VCaP (cell line): ENCODE results near the gene AP4B1.
A peak's percentile ranks its signal among the peaks of the same experiment; 100 is the strongest.

Experiments used
- H3K27ac ChIP-seq: fragments of 450-650 bp; 2 replicates; pipeline ENCODE4 v1.5.1; 2017
- TF ChIP-seq, protein P1 (sequence below): fragments of 450-650 bp; conservative IDR thresholded peaks from 2 replicates; pipeline ENCODE4 v1.5.1; 2017; ENCODE audit warnings: mild to moderate bottlenecking, moderate library complexity

The AP4B1 gene

DNA sequence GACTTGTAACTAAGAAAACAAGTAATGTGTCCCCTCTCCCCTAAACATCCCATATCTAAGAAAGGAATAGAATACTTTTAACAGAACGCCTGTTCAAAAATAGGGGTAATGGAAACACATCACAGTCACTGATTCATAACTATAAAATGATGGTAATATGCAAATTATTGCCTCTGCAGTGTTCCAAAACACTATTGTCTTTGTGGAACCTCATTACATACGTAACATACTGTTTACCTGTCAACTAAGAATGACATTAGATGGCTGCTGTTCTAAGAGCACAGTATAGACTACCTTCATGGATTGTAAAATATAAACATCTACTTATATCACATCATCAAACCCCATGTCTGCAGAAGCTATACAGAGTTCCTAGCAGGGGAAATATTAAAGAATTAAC lies 13.8 kb downstream of the AP4B1 start:
- H3K27ac ChIP-seq: no peak overlapping the region
- TF ChIP-seq, protein P1, sequence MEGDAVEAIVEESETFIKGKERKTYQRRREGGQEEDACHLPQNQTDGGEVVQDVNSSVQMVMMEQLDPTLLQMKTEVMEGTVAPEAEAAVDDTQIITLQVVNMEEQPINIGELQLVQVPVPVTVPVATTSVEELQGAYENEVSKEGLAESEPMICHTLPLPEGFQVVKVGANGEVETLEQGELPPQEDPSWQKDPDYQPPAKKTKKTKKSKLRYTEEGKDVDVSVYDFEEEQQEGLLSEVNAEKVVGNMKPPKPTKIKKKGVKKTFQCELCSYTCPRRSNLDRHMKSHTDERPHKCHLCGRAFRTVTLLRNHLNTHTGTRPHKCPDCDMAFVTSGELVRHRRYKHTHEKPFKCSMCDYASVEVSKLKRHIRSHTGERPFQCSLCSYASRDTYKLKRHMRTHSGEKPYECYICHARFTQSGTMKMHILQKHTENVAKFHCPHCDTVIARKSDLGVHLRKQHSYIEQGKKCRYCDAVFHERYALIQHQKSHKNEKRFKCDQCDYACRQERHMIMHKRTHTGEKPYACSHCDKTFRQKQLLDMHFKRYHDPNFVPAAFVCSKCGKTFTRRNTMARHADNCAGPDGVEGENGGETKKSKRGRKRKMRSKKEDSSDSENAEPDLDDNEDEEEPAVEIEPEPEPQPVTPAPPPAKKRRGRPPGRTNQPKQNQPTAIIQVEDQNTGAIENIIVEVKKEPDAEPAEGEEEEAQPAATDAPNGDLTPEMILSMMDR: no peak

DNA sequence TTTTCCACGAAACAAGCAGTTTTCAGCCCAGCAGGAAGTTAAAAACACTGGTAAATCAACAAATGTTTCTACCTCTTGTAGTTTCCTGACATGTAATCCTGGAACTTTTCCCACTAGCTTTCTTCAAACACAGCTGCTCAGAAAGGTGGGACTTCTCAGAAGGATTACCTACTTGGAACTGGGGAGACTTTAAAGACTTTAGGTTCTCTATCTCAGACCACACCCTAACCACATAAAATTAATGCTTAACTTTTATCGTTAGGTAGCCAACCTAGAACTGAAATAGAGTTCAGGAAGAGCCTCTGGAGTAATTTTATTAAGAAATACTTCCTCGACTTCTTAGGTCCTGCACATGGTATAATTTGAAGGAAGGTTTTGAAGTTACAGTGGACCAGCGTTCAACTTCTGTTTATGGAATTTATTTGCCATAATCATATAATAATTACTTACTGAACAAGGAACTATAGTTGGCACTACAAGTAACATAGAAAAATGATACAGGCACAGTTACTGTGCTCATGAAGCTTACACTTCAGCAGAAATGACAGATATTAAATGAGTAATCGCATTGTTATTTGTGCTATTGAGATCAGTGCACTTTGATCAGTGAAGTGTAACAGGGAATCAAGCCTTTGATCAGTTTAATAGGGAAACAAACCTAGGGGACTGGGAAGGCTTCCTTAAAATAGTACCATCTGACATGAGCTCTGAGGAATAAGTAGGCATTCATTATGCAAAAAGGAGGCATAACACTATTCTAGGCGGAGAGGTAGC lies 17.0 kb downstream of the AP4B1 start, which contains the start of gene BCL2L15:
Gene BCL2L15 (minus strand): TSS at position 180 of the 774 bp plus-strand sequence. CDS start 206 bp downstream, outside the sequence.
- TF ChIP-seq, protein P1: no peak
- H3K27ac ChIP-seq: no peak within 1 kb of the TSS

DNA sequence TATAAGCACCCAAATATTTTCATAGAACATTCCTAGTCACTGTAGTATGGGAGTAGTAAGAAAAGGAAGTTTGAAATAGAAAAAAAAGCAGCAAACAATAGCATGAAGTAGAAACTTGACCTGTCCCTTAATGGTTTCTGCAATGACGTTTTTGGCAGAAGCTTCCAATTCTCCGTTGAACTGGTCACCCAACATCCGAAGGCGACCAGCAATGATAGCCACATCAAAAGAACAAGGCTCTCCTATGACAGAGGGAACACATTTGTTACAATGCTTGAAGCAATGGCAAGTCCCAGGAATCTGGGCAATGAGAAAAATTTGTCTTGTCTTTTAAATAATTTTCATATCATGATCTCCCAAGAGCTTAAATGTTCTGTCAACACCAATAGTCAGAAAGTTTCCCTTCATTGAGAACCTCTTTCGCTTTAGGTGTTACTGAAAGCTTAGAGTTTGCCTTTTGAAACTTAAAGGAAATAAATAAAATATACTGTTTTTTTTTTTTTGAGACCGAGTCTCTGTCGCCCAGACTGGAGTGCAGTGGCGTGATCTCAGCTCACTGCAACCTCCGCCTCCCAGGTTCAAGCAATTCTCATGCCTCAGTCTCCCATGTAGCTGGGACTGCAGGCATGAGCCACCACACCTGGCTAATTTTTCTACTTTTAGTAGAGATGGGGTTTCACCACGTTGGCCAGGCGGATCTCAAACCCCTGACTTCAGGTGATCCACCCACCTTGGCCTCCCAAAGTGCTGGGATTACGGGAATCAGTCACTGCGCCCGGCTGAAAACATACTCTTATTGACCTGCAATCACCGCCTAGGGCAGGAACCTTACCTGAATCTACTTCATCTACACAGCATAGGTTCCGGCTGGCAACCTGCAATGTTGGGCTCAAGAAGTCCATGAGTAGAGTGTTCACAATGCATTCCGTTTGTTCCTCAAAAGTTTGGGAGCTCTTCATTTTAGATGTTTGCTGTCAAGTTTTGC lies 17.9 kb downstream of the AP4B1 start:
- no peak overlapping the region for H3K27ac ChIP-seq
- TF ChIP-seq, protein P1: no peak

DNA sequence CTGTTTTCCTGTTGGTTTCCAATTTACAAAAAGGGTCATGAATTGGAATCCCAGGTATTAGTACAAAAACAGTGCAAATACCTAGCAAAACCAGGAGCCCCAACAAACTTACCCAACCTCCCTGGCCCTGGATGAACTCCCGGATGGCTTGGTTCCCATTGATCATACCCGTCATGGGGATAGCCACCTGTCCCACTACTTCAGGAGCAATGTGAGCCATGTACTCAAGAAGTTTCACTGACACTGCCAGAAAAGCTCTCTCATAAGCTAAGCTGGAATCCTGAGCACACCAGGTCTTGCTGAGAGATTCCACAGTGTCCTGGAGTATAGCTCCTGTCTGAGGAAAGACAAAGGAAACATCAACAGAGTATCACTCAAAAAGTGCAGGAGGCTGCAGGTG lies 22.9 kb downstream of the AP4B1 start:
- TF ChIP-seq, protein P1: no peak
- peak overlapping the region; percentile 40 for H3K27ac ChIP-seq

DNA sequence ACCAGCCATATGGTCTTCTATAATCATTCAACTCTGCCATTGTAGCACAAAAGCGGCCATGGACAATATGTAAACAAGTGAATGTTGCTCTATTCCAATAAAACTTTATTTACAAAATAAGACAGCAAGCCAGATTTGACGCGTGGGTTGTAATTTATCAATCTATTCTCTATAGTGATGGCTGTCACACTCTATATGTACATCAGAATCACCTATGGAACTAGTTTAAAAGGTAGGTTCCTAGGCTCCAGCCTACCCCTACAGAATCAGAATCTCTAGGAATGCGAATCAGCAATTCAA lies 24.9 kb downstream of the AP4B1 start:
- no peak overlapping the region for H3K27ac ChIP-seq
- TF ChIP-seq, protein P1: no peak

DNA sequence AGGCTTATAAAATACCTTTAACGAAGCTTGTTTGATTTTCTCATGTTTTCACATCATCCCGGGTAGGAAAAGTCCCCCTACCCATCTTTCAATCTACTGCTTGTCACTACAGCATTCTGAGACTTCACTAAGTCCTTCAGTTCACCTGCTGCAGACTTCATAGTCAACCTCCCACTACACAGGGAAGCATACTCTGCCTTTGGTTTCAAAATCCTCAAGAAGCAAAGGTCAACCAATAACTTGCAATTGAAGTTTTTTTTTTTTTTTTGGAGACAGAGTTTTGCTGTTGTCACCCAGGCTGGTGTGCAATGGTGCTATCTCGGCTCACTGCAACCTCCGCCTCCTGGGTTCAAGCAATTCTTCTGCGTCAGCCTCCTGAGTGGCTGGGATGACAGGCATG lies 28.4 kb downstream of the AP4B1 start:
- TF ChIP-seq, protein P1: no peak
- no peak overlapping the region for H3K27ac ChIP-seq

DNA sequence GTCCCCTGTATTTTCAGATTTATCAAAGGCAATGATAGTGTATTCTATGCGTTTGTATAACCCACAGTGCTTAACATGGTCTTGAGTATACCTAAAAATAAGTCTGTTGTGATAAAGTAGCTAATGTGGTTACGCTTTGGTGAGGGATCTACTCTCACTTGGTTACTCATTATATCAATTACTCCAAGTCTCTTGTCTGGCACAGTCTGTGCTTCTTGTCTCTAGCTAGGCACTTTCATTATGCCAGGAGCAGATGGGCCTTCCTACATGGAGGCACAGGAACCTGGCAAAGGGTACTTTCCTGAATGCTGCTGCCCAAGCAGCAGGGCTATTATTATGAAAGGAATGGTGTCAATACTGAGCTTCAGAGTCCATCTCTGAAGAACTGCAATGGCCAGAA lies 28.9 kb downstream of the AP4B1 start:
- TF ChIP-seq, protein P1: no peak
- no peak overlapping the region for H3K27ac ChIP-seq
